ENCODE results near the gene GTF2A1.

Gene GTF2A1

GRCh38 chr14:81172881-81173280 is 47.9 kb downstream of the GTF2A1 start:
- DNase-seq = no peak

DNA sequence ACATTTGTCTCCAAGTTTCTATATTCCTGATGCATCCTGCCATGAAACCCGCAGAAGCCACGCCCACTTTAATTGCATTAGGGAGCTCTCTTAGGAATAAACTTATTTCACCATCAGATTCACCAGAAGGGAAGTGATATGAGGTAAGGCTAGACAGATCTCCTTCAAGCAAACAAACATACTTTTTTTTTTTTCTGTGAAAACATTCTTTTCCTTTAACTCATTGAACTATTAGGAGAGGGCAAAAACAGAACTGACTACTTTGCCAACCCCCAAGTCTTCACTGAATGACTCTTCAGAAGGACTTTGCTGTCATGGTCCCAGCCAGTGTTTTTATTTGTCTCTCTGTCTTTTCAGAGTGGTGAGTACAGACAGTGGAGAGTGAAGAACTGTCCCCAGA is 48.4 kb downstream of the GTF2A1 start:
- no peak for DNase-seq

GRCh38 chr14:81170829-81171195 is 49.9 kb downstream of the GTF2A1 start:
- DNase-seq = no peak

GRCh38 chr14:81170104-81170828 is 50.5 kb downstream of the GTF2A1 start:
- DNase-seq = peak; percentile 94

DNA sequence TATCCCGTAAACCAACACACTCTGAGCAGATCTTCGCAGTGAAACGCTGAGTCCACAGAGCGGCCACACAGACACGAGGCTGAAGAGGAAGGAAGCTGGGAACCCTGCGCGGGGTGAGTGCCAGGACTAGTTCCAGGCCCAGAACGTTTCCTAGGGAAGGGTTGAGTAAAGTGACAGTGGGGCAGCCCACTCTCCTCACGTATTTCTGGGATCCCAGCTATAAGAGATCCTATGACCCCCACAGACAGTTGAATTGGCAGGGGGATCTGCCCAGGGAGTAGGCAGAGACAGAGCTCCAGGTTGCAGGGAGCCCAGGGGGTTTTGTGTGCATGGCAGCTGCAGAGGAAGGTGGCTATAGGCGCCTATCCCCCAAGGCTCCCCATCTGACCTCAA is 51.1 kb downstream of the GTF2A1 start:
- DNase-seq = no peak

- DNase-seq = no peak
Measured at GRCh38 chr14:81169267-81169666, 51.5 kb downstream of the GTF2A1 start.

- no peak for DNase-seq
Measured at GRCh38 chr14:81166121-81166520, 54.6 kb downstream of the GTF2A1 start.

GRCh38 chr14:81165188-81165587 is 55.6 kb downstream of the GTF2A1 start:
- no peak for DNase-seq

- no peak for DNase-seq
Measured at GRCh38 chr14:81164167-81164774, 56.5 kb downstream of the GTF2A1 start.

DNA sequence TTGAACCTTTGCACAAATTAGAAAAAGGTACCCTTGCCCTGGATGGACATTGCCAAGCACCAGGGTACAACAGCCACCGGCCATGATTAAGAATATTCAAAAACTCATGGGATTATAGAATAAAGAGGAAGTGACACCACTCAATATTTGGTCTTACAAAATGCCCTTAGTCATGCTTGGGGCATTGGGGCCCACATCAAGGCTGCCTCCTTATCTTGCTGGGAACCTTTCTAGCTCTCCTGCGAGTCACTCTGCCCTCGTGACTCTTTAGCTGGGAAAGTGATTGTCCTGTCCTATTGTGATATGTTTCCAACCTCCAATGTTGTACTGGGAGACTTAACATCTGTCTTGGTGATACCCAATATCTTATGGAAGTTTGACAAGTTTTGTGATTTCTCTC is 57.8 kb downstream of the GTF2A1 start:
- no peak for DNase-seq

- no peak for DNase-seq
Measured at GRCh38 chr14:81161749-81162148, 59.0 kb downstream of the GTF2A1 start.

DNA sequence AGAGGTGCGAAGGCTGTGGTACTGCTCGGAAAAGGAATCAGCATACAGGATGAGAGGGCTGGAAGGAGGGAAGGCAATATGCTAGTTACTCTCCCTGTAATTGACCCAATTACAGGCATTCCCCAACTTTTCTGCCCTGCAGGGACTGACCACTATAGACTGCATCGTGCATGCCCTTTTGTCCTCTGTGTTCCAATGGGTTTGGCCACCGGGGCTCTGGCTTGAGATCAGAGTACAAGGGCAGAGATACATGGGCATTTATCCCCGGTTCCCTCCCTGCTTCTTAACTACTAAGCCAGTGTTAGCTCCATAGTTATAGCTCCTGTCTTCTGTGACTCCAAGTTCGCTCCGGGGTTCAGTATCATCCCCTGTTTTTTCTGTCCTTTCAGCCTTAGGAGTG is 59.7 kb downstream of the GTF2A1 start:
- no peak for DNase-seq

GRCh38 chr14:81157431-81157830 is 63.3 kb downstream of the GTF2A1 start:
- DNase-seq = no peak

DNA sequence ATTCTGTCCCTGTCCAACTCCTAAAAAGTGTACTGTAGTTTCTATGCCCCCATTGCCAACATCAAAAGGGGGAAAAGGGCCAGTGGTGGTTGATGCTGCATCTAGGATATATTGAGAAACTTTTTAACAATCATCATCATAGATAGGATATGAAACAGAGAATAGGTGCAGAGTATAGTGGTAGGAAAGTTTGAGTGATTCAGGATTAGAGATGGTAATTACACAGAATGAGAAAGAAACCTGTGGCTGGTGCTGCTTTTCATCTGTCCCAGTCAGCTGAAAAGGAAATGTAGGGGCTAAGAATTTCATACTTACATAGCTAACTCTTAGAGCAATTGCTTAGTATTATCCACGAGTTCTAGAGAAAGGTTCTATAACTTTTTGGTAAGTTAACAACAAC is 67.6 kb downstream of the GTF2A1 start:
- DNase-seq = no peak

GRCh38 chr14:81148635-81149034 is 72.1 kb downstream of the GTF2A1 start:
- DNase-seq = no peak

DNA sequence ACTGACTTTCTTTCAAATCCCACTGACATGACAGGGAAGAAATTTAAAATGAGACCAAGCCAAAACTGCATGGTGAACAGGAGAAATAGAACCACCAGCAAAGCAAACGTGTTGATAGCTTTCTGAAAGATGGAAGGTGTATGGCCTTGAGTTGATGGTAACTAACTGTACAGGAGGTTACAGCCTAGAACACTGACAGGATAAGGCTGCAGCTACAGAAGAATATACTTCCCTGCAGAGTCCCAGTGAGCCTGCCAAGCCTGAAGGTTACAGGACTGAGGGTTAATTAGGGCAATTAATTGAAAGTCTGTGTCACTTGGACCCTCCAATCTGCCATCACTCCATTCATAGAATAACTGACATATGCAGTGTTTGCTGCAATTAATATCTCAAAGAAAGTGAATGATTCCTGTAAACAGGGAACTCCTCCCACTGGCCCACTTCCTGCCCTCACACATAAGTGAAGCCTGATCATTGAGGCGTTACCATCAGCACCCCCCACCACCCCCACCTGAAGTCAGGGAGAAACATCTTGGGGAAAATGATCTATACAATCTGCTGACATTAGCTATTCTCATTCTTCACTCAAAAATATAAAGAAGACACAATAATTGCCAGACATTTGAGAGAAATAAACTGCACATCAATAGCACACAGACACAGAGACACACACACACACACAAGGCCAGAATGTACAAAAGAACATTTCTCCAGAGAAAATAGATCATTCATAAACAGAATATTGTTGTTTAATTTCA is 73.4 kb downstream of the GTF2A1 start:
- no peak for DNase-seq

DNA sequence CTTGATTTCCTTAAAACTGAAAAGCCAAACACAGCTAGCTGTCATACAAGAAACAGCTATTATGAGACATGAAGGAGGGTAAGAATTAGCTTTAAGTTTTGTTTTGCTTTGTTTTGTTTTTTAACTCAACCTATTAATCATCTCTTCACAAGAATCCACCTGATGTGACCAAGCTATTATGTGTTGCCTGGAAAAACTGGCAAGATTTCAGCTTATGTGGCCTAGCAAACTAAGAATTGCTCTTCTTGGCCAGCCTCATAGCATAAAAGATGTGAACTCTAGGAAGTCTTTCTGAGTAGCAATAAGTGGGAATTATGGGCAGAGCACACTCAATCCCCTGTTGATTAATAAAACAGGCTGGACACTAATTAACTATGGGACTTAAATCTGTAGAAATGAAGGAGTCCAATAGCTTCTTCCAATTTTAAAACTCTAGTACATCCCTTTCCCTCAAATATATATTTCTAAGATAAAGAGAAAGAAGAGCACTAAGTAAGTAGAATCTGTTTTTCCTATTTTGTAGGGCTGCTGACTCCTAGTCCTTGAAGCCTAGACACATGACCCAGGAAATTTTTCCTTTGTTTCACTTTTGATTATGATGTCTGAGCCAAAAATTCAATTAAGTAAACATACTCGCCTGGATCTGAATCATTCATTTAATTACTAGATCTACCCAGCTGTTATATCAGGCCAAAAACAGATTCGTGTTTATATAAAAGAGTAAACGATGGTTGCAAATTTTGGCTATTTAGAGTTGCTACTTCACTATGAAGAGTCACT is 75.7 kb downstream of the GTF2A1 start:
- DNase-seq = no peak

DNA sequence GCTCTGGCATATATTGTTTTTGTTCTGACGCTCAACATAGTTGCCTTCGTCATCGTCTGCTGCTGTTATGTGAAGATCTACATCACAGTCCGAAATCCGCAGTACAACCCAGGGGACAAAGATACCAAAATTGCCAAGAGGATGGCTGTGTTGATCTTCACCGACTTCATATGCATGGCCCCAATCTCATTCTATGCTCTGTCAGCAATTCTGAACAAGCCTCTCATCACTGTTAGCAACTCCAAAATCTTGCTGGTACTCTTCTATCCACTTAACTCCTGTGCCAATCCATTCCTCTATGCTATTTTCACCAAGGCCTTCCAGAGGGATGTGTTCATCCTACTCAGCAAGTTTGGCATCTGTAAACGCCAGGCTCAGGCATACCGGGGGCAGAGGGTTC is 77.0 kb downstream of the GTF2A1 start:
- no peak for DNase-seq

DNA sequence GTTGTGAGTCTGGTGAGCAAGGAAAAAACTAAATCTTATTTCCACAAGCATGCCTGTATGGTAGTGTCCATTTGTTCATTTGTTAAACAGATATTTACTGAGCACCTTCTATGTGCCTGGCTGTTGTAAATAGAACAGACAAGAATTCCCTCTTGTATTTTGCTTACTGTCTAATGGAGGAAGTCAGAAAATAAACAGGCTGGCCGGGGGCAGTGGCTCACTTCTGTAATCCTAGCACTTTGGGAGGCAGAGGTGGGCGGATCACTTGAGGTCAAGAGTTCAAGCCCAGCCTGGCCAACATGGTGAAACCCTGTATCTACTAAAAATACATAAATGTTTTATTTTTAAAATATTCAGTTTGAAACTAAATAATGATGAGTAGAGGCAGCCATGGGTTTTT is 79.3 kb downstream of the GTF2A1 start:
- DNase-seq = no peak

DNA sequence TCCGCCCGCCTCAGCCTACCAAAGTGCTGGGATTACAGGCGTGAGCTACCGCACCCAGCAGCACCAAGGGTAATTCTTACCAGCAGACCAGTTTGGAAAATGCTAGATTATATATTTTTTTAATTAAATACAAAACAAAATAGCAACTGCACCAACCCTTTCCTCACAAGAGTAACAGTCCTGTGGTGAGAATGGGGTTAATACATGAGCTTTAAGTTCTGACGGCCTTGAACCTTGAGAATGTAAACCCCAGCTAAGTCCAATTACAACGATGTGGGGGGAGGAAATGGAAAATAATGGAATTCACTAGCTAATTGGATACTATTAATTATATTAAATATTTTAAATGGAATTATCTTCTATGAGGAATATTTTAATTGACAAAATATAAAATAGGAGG is 82.3 kb downstream of the GTF2A1 start:
- no peak for DNase-seq

DNA sequence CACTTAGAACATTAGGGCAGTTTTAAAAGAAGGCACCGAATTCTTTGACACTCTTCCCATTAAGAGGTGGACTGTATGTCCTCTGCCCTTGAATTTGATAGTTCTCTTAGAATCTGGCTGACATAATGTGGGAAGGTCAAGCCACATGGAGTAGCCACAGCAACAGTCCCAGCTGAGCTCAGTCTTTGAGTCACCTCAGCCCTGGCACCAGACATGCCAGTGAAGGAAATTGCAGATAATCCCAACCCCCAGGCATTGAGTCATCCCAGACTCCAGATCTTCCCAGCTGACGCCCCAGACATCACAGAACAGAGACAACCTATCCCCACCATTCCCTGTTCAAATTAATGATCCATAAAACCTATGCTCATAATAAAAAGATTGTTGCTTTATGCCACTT is 83.4 kb downstream of the GTF2A1 start:
- no peak for DNase-seq

DNA sequence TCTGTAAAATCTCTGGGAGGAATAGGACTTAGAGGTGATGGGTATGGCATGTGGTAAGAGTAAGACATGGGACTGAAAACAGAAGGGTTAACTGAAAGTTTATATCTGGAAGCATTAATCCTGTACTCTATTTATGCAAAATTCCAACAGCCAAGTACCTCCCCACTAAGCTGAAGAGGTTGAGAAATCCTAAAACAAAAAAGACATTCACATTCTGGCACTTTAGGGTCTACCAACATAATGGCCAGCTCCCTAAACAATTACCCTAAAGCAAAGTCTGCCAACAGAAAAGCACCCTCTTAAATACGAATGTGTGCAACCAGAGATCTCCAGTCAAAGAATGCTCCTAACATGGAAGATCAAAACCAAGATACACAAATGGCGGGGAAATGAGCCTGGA is 87.4 kb downstream of the GTF2A1 start:
- no peak for DNase-seq

DNA sequence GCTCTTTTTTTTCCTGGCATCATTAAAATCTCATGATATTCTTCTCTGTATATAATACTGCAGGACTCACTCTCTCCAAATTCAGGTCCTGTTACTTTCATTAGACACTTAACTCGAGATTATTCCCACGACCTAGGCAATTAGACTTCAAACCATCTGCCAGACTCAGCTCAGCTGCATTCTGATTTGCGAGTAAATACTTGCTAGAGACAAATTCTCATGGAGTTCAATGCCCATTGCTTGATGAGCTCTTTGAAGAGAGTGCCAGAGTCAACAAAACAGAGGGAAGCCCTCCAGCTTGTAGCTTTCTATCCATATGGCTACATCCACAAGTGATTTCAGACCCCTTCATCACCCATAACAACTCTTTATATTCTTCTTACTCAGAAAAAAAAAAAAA is 88.3 kb downstream of the GTF2A1 start:
- peak; percentile 48 for DNase-seq

DNA sequence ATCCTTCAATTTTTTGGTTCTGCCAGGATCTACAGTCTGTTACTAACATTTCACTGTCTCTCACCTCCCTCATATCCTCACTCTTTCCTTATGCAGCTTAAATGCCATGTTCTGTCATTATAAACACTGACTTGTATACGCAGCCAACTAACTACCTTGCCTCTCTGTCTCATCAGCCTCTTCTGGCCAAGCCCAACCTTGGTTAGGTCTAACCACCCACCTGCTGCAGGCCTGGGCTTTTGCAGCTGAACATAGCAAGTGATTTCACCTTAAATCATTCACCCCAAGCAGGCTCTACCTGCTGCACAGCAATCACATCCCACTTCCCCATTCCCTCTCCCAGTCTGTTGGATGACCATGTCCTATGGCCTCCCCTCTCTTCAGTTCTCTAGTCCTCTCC is 91.5 kb downstream of the GTF2A1 start:
- DNase-seq = no peak

Measured in NCI-H1417 treated with DMSO at 0.1 percent for 48 hours (cell line).